ENCODE data around the gene TSSK6. TPM values are rescaled to one million over a fixed set of nuclear protein-coding genes. Genes with fewer than 3 reads are reported as not detected.

The TSSK6 gene
- total and polyA plus RNA-seq, 11 donors = 0.28 to 1.0 (median 0.54) TPM

DNA sequence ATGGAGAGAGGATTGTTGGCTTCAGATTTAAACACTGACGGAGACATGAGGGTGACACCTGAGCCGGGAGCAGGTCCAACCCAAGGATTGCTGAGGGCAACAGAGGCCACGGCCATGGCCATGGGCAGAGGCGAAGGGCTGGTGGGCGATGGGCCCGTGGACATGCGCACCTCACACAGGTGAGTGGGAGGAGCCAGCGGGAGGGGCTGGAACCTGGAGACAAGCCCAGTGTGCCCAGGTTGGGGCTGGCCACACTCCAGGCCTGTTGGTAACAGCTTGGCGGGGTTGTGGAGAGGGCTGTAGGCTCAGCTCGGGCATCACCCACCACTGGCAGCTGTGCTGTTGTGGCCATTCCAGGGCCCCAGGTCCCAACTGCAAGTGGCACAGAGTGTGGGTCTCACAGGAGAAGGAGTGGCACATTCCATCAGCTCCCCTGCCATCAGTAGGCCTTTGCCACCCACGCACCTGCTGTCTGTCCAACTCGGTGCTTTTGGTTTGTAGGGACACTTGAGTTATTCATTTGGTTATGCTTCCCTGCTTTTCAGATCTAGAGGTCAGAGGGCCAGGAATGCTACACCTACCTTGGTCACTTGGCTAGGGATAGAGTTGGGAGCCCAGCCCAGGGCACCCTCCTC lies 49.8 kb downstream of the TSSK6 start:
- no peaks in the 10 kb centered on the region for H3K27me3 ChIP-seq
- H3K27ac ChIP-seq = no peak overlapping the region
- peaks cover 0 to 34% (median 15%) of the 10 kb centered on the region in 12 donors for H3K9me3 ChIP-seq
- intact Hi-C loops (cut with DNase I) = loop anchor here in 2 of 10 donors (10.0 kb wide), 1 partner anchor 61 kb away; the partner anchor contains the start of gene GATAD2A (in 2 of the 2)
- TF ChIP-seq POLR2A (IDR thresholded peaks at IDR 0.05) = no peak
- WGBS, 4 donors = 96 to 97% (median 96%) methylated on average over 10 to 12 of the region's 12 CpGs
- no peak overlapping the region for H3K4me3 ChIP-seq
- peak in 1 of 5 donors; percentile 52 for DNase-seq
- peaks cover 12 to 45% (median 44%) of the 10 kb centered on the region in 12 donors for H3K4me1 ChIP-seq
- ATAC-seq = no peak
- H3K36me3 ChIP-seq = peaks cover 0 to 42% (median 18%) of the 10 kb centered on the region in 9 donors

DNA sequence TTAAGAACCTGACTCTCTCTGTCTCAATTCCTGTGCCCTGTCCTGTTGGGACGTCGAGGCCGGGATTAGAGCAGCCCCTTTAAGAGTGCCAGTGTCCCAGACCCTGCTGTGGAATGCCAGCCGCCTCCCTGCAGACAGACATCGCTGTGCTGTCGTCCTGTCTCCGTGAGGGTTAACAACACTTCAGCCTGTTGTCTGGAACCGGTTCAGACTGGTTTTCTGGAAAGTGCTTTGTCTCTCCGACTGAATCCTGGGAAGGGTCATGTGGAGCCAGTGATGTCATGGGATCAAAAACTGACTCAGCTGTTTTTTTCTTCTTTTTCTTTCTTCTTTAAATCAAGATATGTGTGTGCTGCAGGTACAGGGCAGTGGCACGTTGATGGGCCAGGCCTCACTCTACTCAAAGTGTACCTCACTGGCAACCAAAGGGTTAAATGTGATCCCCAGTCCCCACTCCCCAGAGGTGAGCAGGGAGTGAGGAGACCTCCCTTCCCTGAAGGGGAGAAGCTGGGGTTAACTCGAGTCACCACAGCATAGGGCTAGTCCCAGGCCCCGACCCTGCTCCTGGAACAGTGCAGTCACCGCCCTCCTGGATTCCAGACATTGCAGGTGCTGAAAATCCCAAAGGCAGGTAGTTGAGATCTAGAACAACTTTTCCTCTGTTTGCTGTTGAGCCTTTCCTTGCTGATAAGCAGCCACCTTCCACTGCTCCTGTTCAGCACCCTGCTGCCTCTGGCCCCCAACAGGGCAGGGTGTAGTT lies 50.8 kb downstream of the TSSK6 start:
- 43 to 52% (median 47%) methylated on average over 13 of the region's 13 CpGs for WGBS, 4 donors
- H3K27ac ChIP-seq = peak overlapping the region in 11 of 12 donors; percentile 10 to 94 (median 51)
- peaks cover 0 to 31% (median 15%) of the 10 kb centered on the region in 12 donors for H3K9me3 ChIP-seq
- ATAC-seq (peak in 2 of 4 donors; percentile 16 to 21), DNase-seq (peak in 1 of 5 donors; percentile 30)
- intact Hi-C loops (cut with DNase I) = loop anchor here in 3 of 10 donors (5.0 to 10.0 kb wide), 2 partner anchors 57 to 60 kb away; partner anchors contain the start of gene GATAD2A (in 3 of the 3)
- H3K4me3 ChIP-seq = no peak overlapping the region
- peaks cover 0 to 42% (median 18%) of the 10 kb centered on the region in 9 donors for H3K36me3 ChIP-seq
- no peaks in the 10 kb centered on the region for H3K27me3 ChIP-seq
- H3K4me1 ChIP-seq = peaks cover 21 to 55% (median 54%) of the 10 kb centered on the region in 12 donors
- TF ChIP-seq POLR2A (IDR thresholded peaks at IDR 0.05) = no peak
- TF ChIP-seq, protein P1, sequence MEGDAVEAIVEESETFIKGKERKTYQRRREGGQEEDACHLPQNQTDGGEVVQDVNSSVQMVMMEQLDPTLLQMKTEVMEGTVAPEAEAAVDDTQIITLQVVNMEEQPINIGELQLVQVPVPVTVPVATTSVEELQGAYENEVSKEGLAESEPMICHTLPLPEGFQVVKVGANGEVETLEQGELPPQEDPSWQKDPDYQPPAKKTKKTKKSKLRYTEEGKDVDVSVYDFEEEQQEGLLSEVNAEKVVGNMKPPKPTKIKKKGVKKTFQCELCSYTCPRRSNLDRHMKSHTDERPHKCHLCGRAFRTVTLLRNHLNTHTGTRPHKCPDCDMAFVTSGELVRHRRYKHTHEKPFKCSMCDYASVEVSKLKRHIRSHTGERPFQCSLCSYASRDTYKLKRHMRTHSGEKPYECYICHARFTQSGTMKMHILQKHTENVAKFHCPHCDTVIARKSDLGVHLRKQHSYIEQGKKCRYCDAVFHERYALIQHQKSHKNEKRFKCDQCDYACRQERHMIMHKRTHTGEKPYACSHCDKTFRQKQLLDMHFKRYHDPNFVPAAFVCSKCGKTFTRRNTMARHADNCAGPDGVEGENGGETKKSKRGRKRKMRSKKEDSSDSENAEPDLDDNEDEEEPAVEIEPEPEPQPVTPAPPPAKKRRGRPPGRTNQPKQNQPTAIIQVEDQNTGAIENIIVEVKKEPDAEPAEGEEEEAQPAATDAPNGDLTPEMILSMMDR (IDR thresholded peaks at IDR 0.05) = no peak

Other genes starting within 250 kb of the TSSK6 start
- gene TM6SF2, start 242.2 kb downstream of the TSSK6 start, total RNA-seq = 1 to 10 TPM in 2 of 9 donors, under 1 TPM in 6, not detected in 1; 0.38 to 1.4 (median 0.65) TPM
- gene TM6SF2, start 242.2 kb downstream of the TSSK6 start, polyA plus RNA-seq = under 1 TPM; 0.04 to 0.19 TPM
- 10 to 100 TPM; 34.2 to 53.4 (median 41.9) TPM for gene SUGP1, start 195.0 kb downstream of the TSSK6 start, total RNA-seq
- 10 to 100 TPM; 28.7 to 41.0 TPM for gene SUGP1, start 195.0 kb downstream of the TSSK6 start, polyA plus RNA-seq
- gene MAU2, start 194.7 kb downstream of the TSSK6 start, total RNA-seq = 10 to 100 TPM; 26.5 to 46.4 (median 32.0) TPM
- 10 to 100 TPM; 15.7 to 28.5 TPM for gene MAU2, start 194.7 kb downstream of the TSSK6 start, polyA plus RNA-seq
- gene GATAD2A, start 109.9 kb downstream of the TSSK6 start, total RNA-seq = 10 to 100 TPM; 18.1 to 49.5 (median 35.5) TPM
- 10 to 100 TPM in 1 of 2 donors, 1 to 10 TPM in 1; 7.5 to 27.0 TPM for gene GATAD2A, start 109.9 kb downstream of the TSSK6 start, polyA plus RNA-seq
- gene NDUFA13, start 677 bp upstream of the TSSK6 start, total RNA-seq = 1,000 to 10,000 TPM in 3 of 9 donors, 100 to 1,000 TPM in 6; 101 to 1,154 (median 960) TPM
- 1,000 to 10,000 TPM in 1 of 2 donors, 100 to 1,000 TPM in 1; 856 to 1,476 TPM for gene NDUFA13, start 677 bp upstream of the TSSK6 start, polyA plus RNA-seq
- 1 to 10 TPM in 8 of 9 donors, not detected in 1; 1.2 to 5.4 (median 2.3) TPM for gene YJEFN3, start 13.4 kb upstream of the TSSK6 start, total RNA-seq
- gene YJEFN3, start 13.4 kb upstream of the TSSK6 start, polyA plus RNA-seq = 1 to 10 TPM; 3.6 to 5.3 TPM
- gene CILP2, start 22.7 kb upstream of the TSSK6 start, total RNA-seq = under 1 TPM in 7 of 9 donors, not detected in 2; 0.07 to 0.61 (median 0.22) TPM
- gene CILP2, start 22.7 kb upstream of the TSSK6 start, polyA plus RNA-seq = under 1 TPM; 0.08 to 0.24 TPM
- gene PBX4, start 103.1 kb upstream of the TSSK6 start, total RNA-seq = under 1 TPM in 2 of 9 donors, not detected in 7; 0.43 to 0.69 TPM
- under 1 TPM in 1 of 2 donors, not detected in 1; 0.53 TPM for gene PBX4, start 103.1 kb upstream of the TSSK6 start, polyA plus RNA-seq
- 1 to 10 TPM in 2 of 9 donors, under 1 TPM in 6, not detected in 1; 0.24 to 6.1 (median 0.74) TPM for gene LPAR2, start 112.7 kb upstream of the TSSK6 start, total RNA-seq
- 1 to 10 TPM in 1 of 2 donors, under 1 TPM in 1; 0.46 to 1.6 TPM for gene LPAR2, start 112.7 kb upstream of the TSSK6 start, polyA plus RNA-seq
- 10 to 100 TPM in 2 of 9 donors, 1 to 10 TPM in 7; 1.1 to 21.7 (median 2.5) TPM for gene GMIP, start 128.1 kb upstream of the TSSK6 start, total RNA-seq
- gene GMIP, start 128.1 kb upstream of the TSSK6 start, polyA plus RNA-seq = 1 to 10 TPM; 2.1 TPM
- gene ATP13A1, start 148.1 kb upstream of the TSSK6 start, total RNA-seq = 10 to 100 TPM; 15.7 to 65.8 (median 23.1) TPM
- gene ATP13A1, start 148.1 kb upstream of the TSSK6 start, polyA plus RNA-seq = 10 to 100 TPM; 16.1 to 22.0 TPM
- gene ZNF101, start 153.3 kb upstream of the TSSK6 start, total RNA-seq = 1 to 10 TPM; 1.5 to 6.8 (median 3.4) TPM
- 1 to 10 TPM; 3.4 to 3.7 TPM for gene ZNF101, start 153.3 kb upstream of the TSSK6 start, polyA plus RNA-seq
- 1 to 10 TPM; 2.9 to 7.9 (median 3.6) TPM for gene ZNF14, start 217.6 kb upstream of the TSSK6 start, total RNA-seq
- gene ZNF14, start 217.6 kb upstream of the TSSK6 start, polyA plus RNA-seq = 1 to 10 TPM; 2.3 to 3.1 TPM